Adipocyte (in vitro differentiated cells): ENCODE data around the gene RAB9A.

Experiments
- DNase-seq: peaks from one replicate; pipeline ENCODE4 v3.0.0-alpha.2; 2015; ENCODE audit warnings: low read depth
- H3K27me3 ChIP-seq: replicated peaks from 2 replicates; pipeline ENCODE4 v1.7.0; 2013; ENCODE audit warnings: mild to moderate bottlenecking, low read length, moderate library complexity; ENCODE audit not compliant: control insufficient read depth, insufficient read depth
- H3K36me3 ChIP-seq: 2 replicates; pipeline ENCODE4 v1.7.0; 2013; ENCODE audit warnings: low read length, mild to moderate bottlenecking, moderate library complexity; ENCODE audit not compliant: control insufficient read depth, insufficient read depth, severe bottlenecking
- H3K4me1 ChIP-seq: 2 replicates; pipeline ENCODE4 v1.7.0; 2013; ENCODE audit warnings: mild to moderate bottlenecking, low read length, moderate library complexity; ENCODE audit not compliant: control insufficient read depth, insufficient read depth
- H3K4me3 ChIP-seq: 2 replicates; pipeline ENCODE4 v1.7.0; 2013; ENCODE audit warnings: mild to moderate bottlenecking, low read length, moderate library complexity
- H3K9ac ChIP-seq: 2 replicates; pipeline ENCODE4 v1.7.0; 2013; ENCODE audit warnings: mild to moderate bottlenecking, low read length, moderate library complexity
- H3K9me3 ChIP-seq: 2 replicates; pipeline ENCODE4 v1.7.0; 2013; ENCODE audit warnings: mild to moderate bottlenecking, low read length, moderate library complexity; ENCODE audit not compliant: control insufficient read depth

RAB9A gene

GRCh38 chrX:13700380-13700779 is 11.5 kb downstream of the RAB9A start:
- Histone ChIP-seq H3K4me3 (no peak overlapping the region), H3K27me3 (no peaks in the 10 kb centered on the region), H3K9ac (no peak overlapping the region), H3K9me3 (no peaks in the 10 kb centered on the region), H3K4me1 (peaks cover 19% of the 10 kb centered on the region), H3K36me3 (peaks cover 1% of the 10 kb centered on the region)
- no peak for DNase-seq

- Histone ChIP-seq H3K9ac (no peak overlapping the region), H3K4me3 (no peak overlapping the region), H3K36me3 (peaks cover 15% of the 10 kb centered on the region), H3K27me3 (no peaks in the 10 kb centered on the region), H3K9me3 (no peaks in the 10 kb centered on the region), H3K4me1 (peaks cover 15% of the 10 kb centered on the region)
- DNase-seq = no peak
Measured at GRCh38 chrX:13702111-13702789, 13.3 kb downstream of the RAB9A start.

- DNase-seq = no peak
- peaks cover 15% of the 10 kb centered on the region for H3K4me1 ChIP-seq
- H3K9ac ChIP-seq = no peak overlapping the region
- H3K27me3 ChIP-seq = no peaks in the 10 kb centered on the region
- peaks cover 22% of the 10 kb centered on the region for H3K36me3 ChIP-seq
- no peak overlapping the region for H3K4me3 ChIP-seq
- H3K9me3 ChIP-seq = no peaks in the 10 kb centered on the region
Measured at GRCh38 chrX:13703135-13703534, 14.2 kb downstream of the RAB9A start.

- Histone ChIP-seq H3K36me3 (peaks cover 27% of the 10 kb centered on the region), H3K4me3 (no peak overlapping the region), H3K4me1 (peaks cover 15% of the 10 kb centered on the region), H3K27me3 (no peaks in the 10 kb centered on the region), H3K9ac (no peak overlapping the region), H3K9me3 (no peaks in the 10 kb centered on the region)
- no peak for DNase-seq
Measured at GRCh38 chrX:13703589-13703988, 14.7 kb downstream of the RAB9A start.

- Histone ChIP-seq H3K4me3 (no peak overlapping the region), H3K9ac (no peak overlapping the region), H3K36me3 (peaks cover 78% of the 10 kb centered on the region), H3K4me1 (no peaks in the 10 kb centered on the region), H3K27me3 (no peaks in the 10 kb centered on the region), H3K9me3 (no peaks in the 10 kb centered on the region)
- DNase-seq = no peak
Measured at GRCh38 chrX:13711141-13711540, 22.2 kb downstream of the RAB9A start.

GRCh38 chrX:13716455-13716854 is 27.5 kb downstream of the RAB9A start:
- no peak overlapping the region for H3K4me3 ChIP-seq
- peaks cover 16% of the 10 kb centered on the region for H3K4me1 ChIP-seq
- peaks cover 51% of the 10 kb centered on the region for H3K36me3 ChIP-seq
- no peak for DNase-seq
- no peak overlapping the region for H3K9ac ChIP-seq
- no peaks in the 10 kb centered on the region for H3K27me3 ChIP-seq
- no peaks in the 10 kb centered on the region for H3K9me3 ChIP-seq

DNA sequence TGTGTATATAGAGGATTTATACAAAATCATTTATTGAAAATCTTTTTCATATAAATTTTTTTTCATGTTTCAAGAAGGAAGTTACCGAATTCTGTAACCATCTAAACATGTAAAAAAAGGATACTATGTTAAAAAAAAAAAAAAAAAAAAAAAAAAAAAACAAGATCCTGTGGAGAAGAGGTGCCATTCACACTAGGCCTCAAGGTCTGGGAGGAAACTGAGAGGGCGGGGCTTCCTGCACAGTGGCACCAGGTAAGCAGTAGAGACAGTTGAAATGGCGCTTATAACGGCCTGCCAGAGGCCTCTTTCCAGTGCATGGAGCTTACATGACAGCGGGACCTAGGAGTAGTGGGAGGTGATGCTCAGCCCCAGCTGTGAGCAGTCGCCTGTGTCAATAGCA is 28.0 kb downstream of the RAB9A start:
- no peak for DNase-seq
- H3K9me3 ChIP-seq = no peaks in the 10 kb centered on the region

DNA sequence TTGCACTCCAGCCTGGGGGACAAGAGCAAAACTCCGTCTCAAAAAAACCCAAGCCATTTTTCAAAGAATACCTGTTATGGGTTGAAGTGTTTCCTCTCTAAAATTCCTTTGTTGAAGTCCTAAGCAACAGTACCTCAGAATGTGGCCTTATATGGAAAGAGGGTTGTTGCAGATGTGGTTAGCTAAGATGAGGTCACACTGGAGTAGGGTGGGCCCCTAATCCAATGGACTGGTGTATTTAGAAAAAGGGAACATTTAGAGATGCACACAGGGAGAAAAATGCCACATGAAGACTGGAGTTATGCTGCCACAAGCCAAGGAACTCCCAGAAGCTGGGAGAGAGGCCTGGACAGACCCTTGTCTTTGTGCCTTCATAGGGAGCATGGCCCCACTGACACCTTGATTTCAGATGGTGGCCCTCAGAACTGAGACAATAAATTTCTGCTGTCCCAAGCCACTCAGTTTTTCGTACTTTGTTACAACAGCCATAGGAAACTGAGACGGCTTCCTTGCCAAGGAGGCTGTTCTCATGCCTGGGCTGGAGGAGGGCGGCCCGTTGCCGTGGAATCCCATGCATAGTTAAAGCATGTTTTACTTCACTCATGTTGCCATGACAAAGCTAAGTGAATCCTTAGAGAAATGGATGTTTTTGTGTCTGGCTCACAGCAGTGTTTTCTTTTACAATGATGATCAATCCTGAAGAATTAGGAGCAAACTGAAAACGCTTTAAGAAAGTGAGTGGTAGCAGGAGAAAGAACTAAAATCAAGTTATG is 29.0 kb downstream of the RAB9A start:
- H3K36me3 ChIP-seq = peaks cover 38% of the 10 kb centered on the region
- H3K9ac ChIP-seq = no peak overlapping the region
- no peaks in the 10 kb centered on the region for H3K9me3 ChIP-seq
- H3K4me3 ChIP-seq = no peak overlapping the region
- peak; percentile 73 for DNase-seq
- H3K4me1 ChIP-seq = peaks cover 21% of the 10 kb centered on the region
- H3K27me3 ChIP-seq = no peaks in the 10 kb centered on the region

More for the DNA sequence above, 28.0 kb downstream of the RAB9A start:
- Histone ChIP-seq H3K27me3 (no peaks in the 10 kb centered on the region), H3K9ac (no peak overlapping the region), H3K4me1 (peaks cover 20% of the 10 kb centered on the region), H3K4me3 (no peak overlapping the region), H3K36me3 (peaks cover 46% of the 10 kb centered on the region)

GRCh38 chrX:13719192-13719856 is 30.4 kb downstream of the RAB9A start:
- peaks cover 33% of the 10 kb centered on the region for H3K36me3 ChIP-seq

DNA sequence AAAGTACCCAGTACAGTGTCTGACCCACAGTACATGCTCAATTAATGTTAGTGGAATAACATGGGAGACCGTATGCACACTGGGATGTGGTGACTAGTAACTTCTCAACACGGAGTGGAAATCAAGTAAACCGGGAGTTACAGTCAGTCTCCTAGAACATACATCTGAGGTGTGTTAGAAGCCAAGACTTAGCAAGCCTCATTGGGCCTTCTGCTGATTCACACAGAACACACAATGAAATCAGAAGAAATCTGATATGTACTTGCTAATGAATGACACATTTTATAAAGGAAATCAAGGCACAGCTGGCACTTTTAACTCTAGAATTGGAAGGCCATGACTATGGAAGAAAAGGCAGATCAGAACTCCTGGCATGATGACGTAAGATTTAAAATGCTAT is 32.4 kb downstream of the RAB9A start:
- no peak overlapping the region for H3K4me3 ChIP-seq
- H3K9me3 ChIP-seq = no peaks in the 10 kb centered on the region
- no peaks in the 10 kb centered on the region for H3K27me3 ChIP-seq
- DNase-seq = peak; percentile 32
- H3K4me1 ChIP-seq = peaks cover 21% of the 10 kb centered on the region
- peaks cover 16% of the 10 kb centered on the region for H3K36me3 ChIP-seq
- H3K9ac ChIP-seq = no peak overlapping the region

More at GRCh38 chrX:13719192-13719856, 30.4 kb downstream of the RAB9A start:
- DNase-seq = no peak
- no peak overlapping the region for H3K9ac ChIP-seq
- no peaks in the 10 kb centered on the region for H3K9me3 ChIP-seq
- peaks cover 21% of the 10 kb centered on the region for H3K4me1 ChIP-seq
- no peaks in the 10 kb centered on the region for H3K27me3 ChIP-seq
- no peak overlapping the region for H3K4me3 ChIP-seq

- no peaks in the 10 kb centered on the region for H3K27me3 ChIP-seq
- peak; percentile 71 for DNase-seq
- no peak overlapping the region for H3K4me3 ChIP-seq
Measured at GRCh38 chrX:13721819-13722519, 33.0 kb downstream of the RAB9A start.

More at GRCh38 chrX:13721819-13722519, 33.0 kb downstream of the RAB9A start:
- Histone ChIP-seq H3K36me3 (peaks cover 13% of the 10 kb centered on the region), H3K4me1 (peaks cover 21% of the 10 kb centered on the region), H3K9me3 (no peaks in the 10 kb centered on the region), H3K9ac (no peak overlapping the region)
